Measurements from ENCODE around the gene GALNT18. TPM values are rescaled to one million over a fixed set of nuclear protein-coding genes. Genes with fewer than 3 reads are reported as not detected.

GALNT18 gene
- total and polyA plus RNA-seq, 4 donors = 17.7 to 109 (median 63.7) TPM

- ATAC-seq (ENCODE audit: insufficient read depth, low FRiP score) = no peak
- no peak for TF ChIP-seq CTCF (IDR thresholded peaks at IDR 0.05; ENCODE audit: control extremely low read depth, extremely low read depth)
- WGBS, 2 donors = 87 to 92% methylated on average over 7 of the region's 7 CpGs
These were observed 303.3 kb downstream of the GALNT18 start for GRCh38 chr11:11318461-11318860.

GRCh38 chr11:11316651-11317230, 305.1 kb downstream of the GALNT18 start:
- H3K36me3 ChIP-seq (ENCODE audit: control insufficient read depth in 4 of 4, insufficient read depth in 4 of 4, low read length in 4 of 4) = peaks cover 0 to 3% (median 0%) of the 10 kb centered on the region in 4 donors
- 72 to 84% methylated on average over 3 of the region's 3 CpGs for WGBS, 2 donors
- no peaks in the 10 kb centered on the region for H3K9me3 ChIP-seq (ENCODE audit: control insufficient read depth in 4 of 4, insufficient read depth in 3 of 4, low read length in 3 of 4)
- ATAC-seq (ENCODE audit: insufficient read depth, low FRiP score) (no peak), DNase-seq (peak in 1 of 3 donors; percentile 12)
- H3K9ac ChIP-seq (ENCODE audit: insufficient read depth in 1 of 2, low read length in 2 of 2) = no peak overlapping the region
- H3K4me3 ChIP-seq = no peak overlapping the region
- H3K27ac ChIP-seq (ENCODE audit: low read depth in 1 of 2, low read length in 1 of 2) = no peak overlapping the region
- no peaks in the 10 kb centered on the region for H3K27me3 ChIP-seq (ENCODE audit: control insufficient read depth in 3 of 3, insufficient read depth in 3 of 3, low read length in 2 of 3)
- no peak for TF ChIP-seq CTCF (IDR thresholded peaks at IDR 0.05; ENCODE audit: control extremely low read depth, extremely low read depth)
- H3K4me1 ChIP-seq (ENCODE audit: control insufficient read depth in 5 of 5, insufficient read depth in 5 of 5, low read length in 5 of 5) = peaks cover 5 to 21% (median 9%) of the 10 kb centered on the region in 5 donors

More at GRCh38 chr11:11318461-11318860, 303.3 kb downstream of the GALNT18 start:
- DNase-seq = no peak
- peaks cover 0 to 2% (median 0%) of the 10 kb centered on the region in 4 donors for H3K9me3 ChIP-seq (ENCODE audit: control insufficient read depth in 4 of 4, insufficient read depth in 3 of 4, low read length in 3 of 4)
- peaks cover 0 to 3% (median 0%) of the 10 kb centered on the region in 4 donors for H3K36me3 ChIP-seq (ENCODE audit: control insufficient read depth in 4 of 4, insufficient read depth in 4 of 4, low read length in 4 of 4)
- no peak overlapping the region for H3K9ac ChIP-seq (ENCODE audit: insufficient read depth in 1 of 2, low read length in 2 of 2)
- peaks cover 5 to 16% (median 8%) of the 10 kb centered on the region in 5 donors for H3K4me1 ChIP-seq (ENCODE audit: control insufficient read depth in 5 of 5, insufficient read depth in 5 of 5, low read length in 5 of 5)
- H3K27ac ChIP-seq (ENCODE audit: low read depth in 1 of 2, low read length in 1 of 2) = no peak overlapping the region
- H3K4me3 ChIP-seq = no peak overlapping the region
- H3K27me3 ChIP-seq (ENCODE audit: control insufficient read depth in 3 of 3, insufficient read depth in 3 of 3, low read length in 2 of 3) = no peaks in the 10 kb centered on the region

GRCh38 chr11:11313902-11314692, 307.7 kb downstream of the GALNT18 start:
- H3K27ac ChIP-seq (ENCODE audit: low read depth in 1 of 2, low read length in 1 of 2) = peak overlapping the region; percentile 55 to 77
- WGBS, 2 donors = 59 to 75% methylated on average over 6 of the region's 6 CpGs

More at GRCh38 chr11:11313902-11314692, 307.7 kb downstream of the GALNT18 start:
- ATAC-seq (ENCODE audit: insufficient read depth, low FRiP score) (peak; percentile 25), DNase-seq (peak in 1 of 3 donors; percentile 50)
- Histone ChIP-seq H3K4me1 (ENCODE audit: control insufficient read depth in 5 of 5, insufficient read depth in 5 of 5, low read length in 5 of 5) (peaks cover 5 to 24% (median 9%) of the 10 kb centered on the region in 5 donors), H3K9ac (ENCODE audit: insufficient read depth in 1 of 2, low read length in 2 of 2) (no peak overlapping the region), H3K36me3 (ENCODE audit: control insufficient read depth in 4 of 4, insufficient read depth in 4 of 4, low read length in 4 of 4) (peaks cover 0 to 3% (median 0%) of the 10 kb centered on the region in 4 donors), H3K4me3 (no peak overlapping the region), H3K9me3 (ENCODE audit: control insufficient read depth in 4 of 4, insufficient read depth in 3 of 4, low read length in 3 of 4) (no peaks in the 10 kb centered on the region), H3K27me3 (ENCODE audit: control insufficient read depth in 3 of 3, insufficient read depth in 3 of 3, low read length in 2 of 3) (no peaks in the 10 kb centered on the region)
- TF ChIP-seq CTCF (IDR thresholded peaks at IDR 0.05; ENCODE audit: control extremely low read depth, extremely low read depth) = no peak
